Loucy (cell line): ENCODE results near the gene MLYCD.

Experiments
- H2AFZ ChIP-seq: fragments of 200-600 bp; sonication (generic); 2 replicates; pipeline ENCODE4 v1.6.0; 2016; ENCODE audit warnings: antibody characterized with exemption, mild to moderate bottlenecking, low read length, moderate library complexity
- H3F3A ChIP-seq: fragments of 200-600 bp; 2 replicates; pipeline ENCODE4 v1.6.0; 2016; ENCODE audit warnings: antibody characterized with exemption, low read depth, mild to moderate bottlenecking
- H3K27me3 ChIP-seq: fragments of 200-600 bp; sonication (generic); 2 replicates; pipeline ENCODE4 v1.6.1; 2014; ENCODE audit warnings: low read length, mild to moderate bottlenecking; ENCODE audit not compliant: insufficient read depth, poor library complexity, severe bottlenecking
- H3K36me3 ChIP-seq: fragments of 200-600 bp; sonication (generic); 2 replicates; pipeline ENCODE4 v1.6.1; 2016; ENCODE audit warnings: low read length; ENCODE audit not compliant: insufficient read depth
- H3K4me1 ChIP-seq: fragments of 200-600 bp; sonication (generic); 2 replicates; pipeline ENCODE4 v1.5.1; 2014; ENCODE audit warnings: low read length, mild to moderate bottlenecking; ENCODE audit not compliant: insufficient read depth, poor library complexity, severe bottlenecking
- H3K4me2 ChIP-seq: fragments of 200-600 bp; sonication (generic); 2 replicates; pipeline ENCODE4 v1.6.0; 2014; ENCODE audit warnings: antibody characterized with exemption, low read length, low read depth, mild to moderate bottlenecking; ENCODE audit not compliant: poor library complexity, severe bottlenecking
- H3K4me3 ChIP-seq: fragments of 200-600 bp; sonication (generic); 2 replicates; pipeline ENCODE4 v1.5.1; 2014; ENCODE audit warnings: low read length, mild to moderate bottlenecking, mixed read lengths; ENCODE audit not compliant: poor library complexity, severe bottlenecking
- H3K79me2 ChIP-seq: fragments of 200-600 bp; sonication (generic); 2 replicates; pipeline ENCODE4 v1.6.1; 2014; ENCODE audit warnings: low read length; ENCODE audit not compliant: insufficient read depth
- H3K9ac ChIP-seq: fragments of 200-600 bp; sonication (generic); 2 replicates; pipeline ENCODE4 v1.6.0; 2014; ENCODE audit warnings: mild to moderate bottlenecking, low read depth, low read length, moderate library complexity; ENCODE audit not compliant: poor library complexity, severe bottlenecking
- H3K9me2 ChIP-seq: fragments of 200-600 bp; sonication (generic); replicated peaks from 2 replicates; pipeline ENCODE4 v1.6.1; 2016; ENCODE audit warnings: low read depth, low read length, mixed read lengths
- H3K9me3 ChIP-seq: fragments of 200-600 bp; sonication (generic); 2 replicates; pipeline ENCODE4 v1.6.1; 2014; ENCODE audit warnings: mild to moderate bottlenecking, antibody characterized with exemption, low read length, low read depth; ENCODE audit not compliant: insufficient read depth
- H4K20me1 ChIP-seq: fragments of 200-600 bp; sonication (generic); 2 replicates; pipeline ENCODE4 v1.6.0; 2014; ENCODE audit warnings: antibody characterized with exemption, low read length, mild to moderate bottlenecking; ENCODE audit not compliant: insufficient read depth, poor library complexity, severe bottlenecking
- EZH2phosphoT487 ChIP-seq: fragments of 200-600 bp; IDR thresholded peaks from 2 replicates; pipeline ENCODE4 v1.6.1; 2018; ENCODE audit warnings: antibody characterized with exemption, mild to moderate bottlenecking, moderate library complexity, borderline replicate concordance
- TF ChIP-seq, protein P1 (sequence below): fragments of 200-600 bp; sonication (generic); conservative IDR thresholded peaks from 2 replicates; pipeline ENCODE4 v1.5.1; 2014; ENCODE audit warnings: mild to moderate bottlenecking, antibody characterized with exemption, low read length

MLYCD gene

DNA sequence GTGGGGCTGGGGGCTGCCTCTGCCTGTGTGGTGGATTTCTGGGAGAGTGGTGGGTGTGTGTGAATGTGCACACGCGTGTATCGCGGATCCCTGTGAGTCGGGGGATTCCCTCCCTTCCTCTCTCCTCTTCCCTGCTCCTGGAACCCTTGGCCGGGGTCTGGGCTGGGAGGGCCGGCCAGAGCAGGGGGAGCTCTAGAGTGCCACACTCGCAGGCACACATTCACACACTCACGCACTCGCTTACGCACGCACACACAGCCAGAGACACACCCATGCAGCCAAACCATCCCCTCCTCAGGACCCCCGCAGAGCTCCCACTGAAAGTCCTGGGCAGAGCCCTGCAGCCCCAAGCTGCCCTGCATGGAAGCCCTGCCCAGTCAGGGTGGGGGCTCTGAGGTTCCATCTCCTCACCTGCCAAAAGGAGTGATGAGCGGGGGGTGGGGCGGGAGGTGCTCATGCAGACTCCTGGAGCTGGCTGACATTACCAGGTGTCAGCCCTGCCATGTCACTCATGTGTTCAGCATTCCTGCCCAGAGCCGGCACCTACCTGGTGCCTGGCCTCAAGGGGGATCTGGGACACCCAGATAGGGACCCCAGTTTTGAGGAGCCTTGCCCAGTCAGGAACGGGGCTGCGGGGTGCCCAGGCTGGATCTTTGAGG lies 71.0 kb downstream of the MLYCD start:
- H3K4me2 ChIP-seq = no peak overlapping the region

DNA sequence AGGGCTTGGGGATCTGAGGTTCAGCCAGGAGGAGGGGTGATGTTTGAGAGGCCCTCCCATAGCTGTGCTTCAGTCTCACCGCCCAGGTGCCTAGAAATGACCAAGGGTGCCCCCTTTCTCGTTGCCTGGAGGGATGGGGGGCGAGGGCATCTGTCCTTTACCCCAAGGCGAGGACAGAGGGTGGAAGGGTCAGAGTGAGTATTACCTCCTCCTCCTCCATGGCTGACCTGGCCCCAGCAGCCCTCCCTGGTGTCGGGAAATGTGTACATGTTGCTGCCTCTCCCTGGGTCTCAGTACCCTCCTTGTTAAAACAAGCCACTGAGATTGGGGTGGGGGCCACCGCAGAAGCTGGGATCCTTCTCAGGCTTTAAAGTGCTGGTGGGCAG lies 71.5 kb downstream of the MLYCD start:
- no peaks in the 10 kb centered on the region for H3F3A ChIP-seq

More for the DNA sequence above, 71.0 kb downstream of the MLYCD start:
- Histone ChIP-seq H2AFZ (no peak overlapping the region), H3K4me1 (no peaks in the 10 kb centered on the region), H3K4me3 (no peak overlapping the region), H3K79me2 (no peaks in the 10 kb centered on the region), H3K27me3 (no peaks in the 10 kb centered on the region), H3K36me3 (no peaks in the 10 kb centered on the region), H3K9me2 (no peaks in the 10 kb centered on the region), H3K9ac (no peak overlapping the region), H4K20me1 (no peaks in the 10 kb centered on the region), H3K9me3 (no peaks in the 10 kb centered on the region), H3F3A (no peaks in the 10 kb centered on the region)
- no peak for TF ChIP-seq EZH2phosphoT487
- TF ChIP-seq, protein P1, sequence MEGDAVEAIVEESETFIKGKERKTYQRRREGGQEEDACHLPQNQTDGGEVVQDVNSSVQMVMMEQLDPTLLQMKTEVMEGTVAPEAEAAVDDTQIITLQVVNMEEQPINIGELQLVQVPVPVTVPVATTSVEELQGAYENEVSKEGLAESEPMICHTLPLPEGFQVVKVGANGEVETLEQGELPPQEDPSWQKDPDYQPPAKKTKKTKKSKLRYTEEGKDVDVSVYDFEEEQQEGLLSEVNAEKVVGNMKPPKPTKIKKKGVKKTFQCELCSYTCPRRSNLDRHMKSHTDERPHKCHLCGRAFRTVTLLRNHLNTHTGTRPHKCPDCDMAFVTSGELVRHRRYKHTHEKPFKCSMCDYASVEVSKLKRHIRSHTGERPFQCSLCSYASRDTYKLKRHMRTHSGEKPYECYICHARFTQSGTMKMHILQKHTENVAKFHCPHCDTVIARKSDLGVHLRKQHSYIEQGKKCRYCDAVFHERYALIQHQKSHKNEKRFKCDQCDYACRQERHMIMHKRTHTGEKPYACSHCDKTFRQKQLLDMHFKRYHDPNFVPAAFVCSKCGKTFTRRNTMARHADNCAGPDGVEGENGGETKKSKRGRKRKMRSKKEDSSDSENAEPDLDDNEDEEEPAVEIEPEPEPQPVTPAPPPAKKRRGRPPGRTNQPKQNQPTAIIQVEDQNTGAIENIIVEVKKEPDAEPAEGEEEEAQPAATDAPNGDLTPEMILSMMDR = no peak

DNA sequence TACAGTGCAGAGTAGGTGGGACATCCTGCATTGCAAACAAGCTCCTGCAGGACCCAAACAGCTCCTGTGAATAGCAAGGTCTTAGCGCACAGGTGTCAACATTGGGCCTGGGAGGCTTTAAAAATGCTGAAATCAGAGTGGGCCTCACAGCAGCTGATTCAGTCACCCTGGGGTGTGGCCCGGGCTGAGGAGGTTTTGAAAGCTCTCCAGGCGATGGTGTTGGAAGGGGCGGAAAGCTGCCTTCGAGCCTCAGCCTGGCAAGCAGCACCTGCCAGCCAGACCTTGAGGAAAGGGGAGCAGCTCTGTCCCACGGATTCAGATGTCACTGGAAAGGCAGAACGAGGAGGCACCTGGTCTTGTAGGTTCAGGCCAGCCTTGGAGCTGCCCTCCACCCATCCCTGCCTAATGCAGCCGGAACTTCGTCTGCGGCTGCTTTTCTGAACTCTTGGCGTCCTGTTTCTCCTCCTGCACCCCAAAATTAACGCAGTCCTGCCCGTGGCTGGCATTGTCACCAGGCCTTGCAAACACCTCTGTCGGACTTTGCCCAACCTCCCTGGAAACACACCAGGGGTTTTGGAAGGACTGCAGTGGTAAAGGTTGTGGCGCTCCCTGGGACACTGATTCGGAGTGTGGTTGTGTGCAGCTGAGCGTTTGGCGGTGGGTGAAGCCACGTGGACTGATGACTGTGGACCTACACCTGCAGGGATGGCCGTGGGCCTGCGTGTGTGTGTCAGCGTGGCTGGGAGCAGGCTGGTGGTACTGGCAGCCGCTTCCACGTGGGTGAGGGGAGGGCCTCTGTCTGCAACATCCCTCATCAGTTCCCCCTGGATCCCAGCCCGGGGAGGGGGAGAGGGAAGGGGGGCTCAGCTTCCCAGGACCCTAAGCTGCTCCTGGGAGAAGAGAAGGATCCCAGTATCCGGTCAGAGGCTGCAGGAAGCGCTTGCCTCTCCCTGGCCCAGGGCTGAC lies 72.5 kb downstream of the MLYCD start:
- Histone ChIP-seq H3K79me2 (no peaks in the 10 kb centered on the region), H2AFZ (no peak overlapping the region), H3K4me2 (no peak overlapping the region), H3K9ac (no peak overlapping the region), H3K4me3 (no peak overlapping the region), H3K27me3 (no peaks in the 10 kb centered on the region), H3K9me3 (no peaks in the 10 kb centered on the region), H3K9me2 (no peaks in the 10 kb centered on the region), H4K20me1 (no peaks in the 10 kb centered on the region), H3K4me1 (no peaks in the 10 kb centered on the region), H3K36me3 (no peaks in the 10 kb centered on the region), H3F3A (no peaks in the 10 kb centered on the region)
- TF ChIP-seq EZH2phosphoT487 = no peak
- TF ChIP-seq, protein P1 = no peak

More for the DNA sequence above, 71.5 kb downstream of the MLYCD start:
- Histone ChIP-seq H3K9me3 (no peaks in the 10 kb centered on the region), H3K4me1 (no peaks in the 10 kb centered on the region), H3K4me3 (no peak overlapping the region), H3K79me2 (no peaks in the 10 kb centered on the region), H3K27me3 (no peaks in the 10 kb centered on the region), H2AFZ (no peak overlapping the region), H3K36me3 (no peaks in the 10 kb centered on the region), H4K20me1 (no peaks in the 10 kb centered on the region), H3K4me2 (no peak overlapping the region), H3K9me2 (no peaks in the 10 kb centered on the region), H3K9ac (no peak overlapping the region)
- TF ChIP-seq, protein P1 = no peak
